Pericardium fibroblast (primary cell): ENCODE data around the gene PHACTR4. TPM values are rescaled to one million over a fixed set of nuclear protein-coding genes. Genes with fewer than 3 reads are reported as not detected.

Experiments used
- total RNA-seq: library from RNA; depleted of rRNA; stranded (reverse); fragments of >200 nt; gene quantifications from 2 replicates; pipeline ENCODE4 v1.2.3, GENCODE V29; 2015

Gene PHACTR4
- 6.5 and 8.7 TPM in 2 replicates for total RNA-seq

DNA sequence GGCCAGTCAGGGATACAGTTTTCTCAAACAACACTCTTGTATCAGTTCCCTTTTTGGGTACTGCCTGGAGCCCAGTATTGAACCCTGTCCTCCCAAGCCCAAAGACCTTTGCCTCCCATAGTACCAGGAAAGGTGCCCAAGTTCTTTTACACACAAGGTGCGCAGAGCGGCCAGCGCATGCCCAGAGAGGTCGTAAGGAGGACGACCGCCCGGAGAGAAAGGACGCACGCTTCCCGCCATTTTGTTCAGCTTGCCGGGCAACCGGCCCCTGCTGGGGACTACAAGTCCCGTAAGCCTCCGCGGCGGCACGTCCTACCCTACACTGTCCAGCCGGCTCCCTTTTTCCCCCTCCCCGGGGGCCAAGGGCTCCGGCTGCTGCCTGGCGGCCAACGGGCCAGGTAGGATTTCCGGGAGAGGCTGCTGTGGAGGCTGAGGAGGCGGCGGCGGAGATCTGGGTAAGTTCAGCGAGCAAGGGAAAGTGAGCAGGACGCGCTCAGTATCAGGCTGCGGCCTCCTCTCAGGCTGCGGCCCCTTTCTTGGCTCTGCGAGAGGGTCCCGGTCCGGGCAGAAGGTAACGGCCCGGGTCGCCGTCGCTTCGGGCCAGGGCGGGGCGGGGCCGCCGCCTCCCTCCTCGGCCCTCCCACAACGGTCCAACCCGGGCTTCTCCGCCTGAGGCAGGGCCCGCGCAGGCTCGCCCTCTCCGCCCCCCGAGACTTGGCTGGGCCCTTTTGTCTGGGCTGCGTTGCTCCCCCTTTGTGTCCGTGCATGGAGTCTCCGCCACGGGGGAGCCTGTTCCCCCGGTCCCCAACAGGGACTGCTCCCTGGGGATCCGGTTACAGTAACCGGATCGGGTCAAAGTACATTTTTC lies at the start of gene PHACTR4:
Gene PHACTR4 (plus strand): TSS at position 370 of the 868 bp plus-strand sequence. CDS start 37,708 bp downstream, outside the sequence.

GRCh38 chr1:28505406-28506187 lies 136.1 kb downstream of the PHACTR4 start, which contains the start of gene RCC1:
Gene RCC1, plus strand, starts transcription at chr1:28506043. Its CDS starts 23,824 bp downstream, at chr1:28529867.

Other genes with a start within 250 kb of the PHACTR4 start
- gene PTAFR, start 193.1 kb upstream of the PHACTR4 start, total RNA-seq = 0.17 and 0.23 TPM in 2 replicates
- gene DNAJC8, start 136.7 kb upstream of the PHACTR4 start, total RNA-seq = 59.2 and 64.5 TPM in 2 replicates
- gene ATP5IF1, start 133.6 kb upstream of the PHACTR4 start, total RNA-seq = 139 and 158 TPM in 2 replicates
- gene SESN2, start 110.2 kb upstream of the PHACTR4 start, total RNA-seq = 32.7 and 39.3 TPM in 2 replicates
- 9.4 and 11.8 TPM in 2 replicates for gene MED18, start 40.7 kb upstream of the PHACTR4 start, total RNA-seq
- gene RCC1, start 136.3 kb downstream of the PHACTR4 start, total RNA-seq = 20.9 and 38.1 TPM in 2 replicates
- gene TRNAU1AP, start 183.3 kb downstream of the PHACTR4 start, total RNA-seq = 18.9 and 28.0 TPM in 2 replicates
- gene RAB42, start 222.5 kb downstream of the PHACTR4 start, total RNA-seq = 5.5 and 8.3 TPM in 2 replicates